IMR-90 (cell line): ENCODE data around the gene MRPL51. TPM values are rescaled to one million over a fixed set of nuclear protein-coding genes. Genes with fewer than 3 reads are reported as not detected.

Experiments used
- ATAC-seq: fragments of 200-7000 bp; cut with Tn5 transposase; 2 replicates; pipeline ENCODE4 v1.9.1; 2020; ENCODE audit warnings: low read depth, mild to moderate bottlenecking, moderate library complexity
- BruUV-seq: library from RNA; stranded (reverse); fragments of 400-500 nt; replicated peaks from 2 replicates; lab custom pipeline; 2021; lab: Mats Ljungman, UMichigan
- CTCF ChIA-PET: fragments of 300-600 bp; formaldehyde crosslinking; extraction: SDS; loops from one replicate; lab custom pipeline; 2021; ENCODE audit warnings: antibody characterized with exemption; lab: Yijun Ruan, JAX
- POLR2A ChIA-PET: fragments of 300-600 bp; sonication (Branson Sonifier 250); formaldehyde crosslinking; loops from one replicate; lab custom pipeline; 2022; ENCODE audit warnings: antibody characterized with exemption; ENCODE audit not compliant: unreplicated experiment; lab: Charles Lee
- DNase-seq: peaks from one replicate; pipeline ENCODE4 v3.0.0; 2013
- H2AFZ ChIP-seq: replicated peaks from 2 replicates; pipeline ENCODE3; 2013; ENCODE audit warnings: low read length, mild to moderate bottlenecking; ENCODE audit not compliant: poor library complexity
- H2AK5ac ChIP-seq: 2 replicates; pipeline ENCODE4 v1.6.1; 2013; ENCODE audit warnings: low read depth, low read length, inconsistent platforms
- H2AK9ac ChIP-seq: replicated peaks from 2 replicates; pipeline ENCODE3; 2013; ENCODE audit warnings: mild to moderate bottlenecking, low read depth, low read length, moderate library complexity; ENCODE audit not compliant: poor library complexity
- H2BK120ac ChIP-seq: 2 replicates; pipeline ENCODE4 v1.6.1; 2013; ENCODE audit warnings: low read depth, low read length, inconsistent platforms
- H2BK15ac ChIP-seq: 3 replicates; pipeline ENCODE4 v1.6.1; 2013; ENCODE audit warnings: low read depth, low read length, inconsistent platforms
- H2BK20ac ChIP-seq: 2 replicates; pipeline ENCODE4 v1.6.1; 2013; ENCODE audit warnings: low read depth, mild to moderate bottlenecking, inconsistent platforms, low read length, moderate library complexity
- H2BK5ac ChIP-seq: 2 replicates; pipeline ENCODE4 v1.6.1; 2013; ENCODE audit warnings: mild to moderate bottlenecking, low read depth, low read length, inconsistent platforms; ENCODE audit not compliant: poor library complexity, severe bottlenecking
- H3K14ac ChIP-seq: replicated peaks from 2 replicates; pipeline ENCODE4 v1.6.1; 2013; ENCODE audit warnings: low read depth, low read length, inconsistent platforms
- H3K18ac ChIP-seq: 2 replicates; pipeline ENCODE4 v1.6.1; 2013; ENCODE audit warnings: low read depth, low read length, control low read depth
- H3K23ac ChIP-seq: 2 replicates; pipeline ENCODE4 v1.6.1; 2013; ENCODE audit warnings: low read depth, low read length, inconsistent platforms
- H3K27ac ChIP-seq: 2 replicates; pipeline ENCODE4 v1.5.1; 2013; ENCODE audit warnings: mild to moderate bottlenecking, control low read depth, low read length; ENCODE audit not compliant: insufficient read depth
- H3K27me3 ChIP-seq: 2 replicates; pipeline ENCODE4 v1.6.1; 2013; ENCODE audit warnings: low read length; ENCODE audit not compliant: control insufficient read depth, insufficient read depth
- H3K36me3 ChIP-seq: 2 replicates; pipeline ENCODE4 v1.6.1; 2013; ENCODE audit warnings: low read length, mixed read lengths; ENCODE audit not compliant: control insufficient read depth, insufficient read depth
- H3K4ac ChIP-seq: 2 replicates; pipeline ENCODE4 v1.6.1; 2013; ENCODE audit warnings: low read depth, low read length, inconsistent platforms
- H3K4me1 ChIP-seq: 2 replicates; pipeline ENCODE4 v1.6.1; 2013; ENCODE audit warnings: low read length, mixed read lengths; ENCODE audit not compliant: control insufficient read depth, insufficient read depth
- H3K4me2 ChIP-seq: 2 replicates; pipeline ENCODE4 v1.6.1; 2013; ENCODE audit warnings: low read depth, mild to moderate bottlenecking, control low read depth, low read length, moderate library complexity
- H3K4me3 ChIP-seq: 2 replicates; pipeline ENCODE4 v1.5.1; 2013; ENCODE audit warnings: low read depth, mild to moderate bottlenecking, control low read depth, low read length, moderate library complexity; ENCODE audit not compliant: insufficient read depth
- H3K56ac ChIP-seq: 2 replicates; pipeline ENCODE4 v1.6.1; 2013; ENCODE audit warnings: low read length, inconsistent platforms; ENCODE audit not compliant: insufficient read depth; ENCODE audit errors: extremely low read depth
- H3K79me1 ChIP-seq, 2 experiments: 2 replicates each; pipeline ENCODE4 v1.6.1; 2013; ENCODE audit warnings: low read length in 2 of 2, inconsistent platforms in 1 of 2, low read depth in 1 of 2
- H3K9ac ChIP-seq: 2 replicates; pipeline ENCODE4 v1.6.1; 2013; ENCODE audit warnings: low read depth, low read length, control low read depth
- H3K9me1 ChIP-seq: 2 replicates; pipeline ENCODE4 v1.6.1; 2013; ENCODE audit warnings: low read length, inconsistent platforms; ENCODE audit not compliant: insufficient read depth
- H3K9me3 ChIP-seq: 2 replicates; pipeline ENCODE4 v1.6.1; 2013; ENCODE audit warnings: low read length; ENCODE audit not compliant: control insufficient read depth, insufficient read depth
- H4K20me1 ChIP-seq: 2 replicates; pipeline ENCODE4 v1.6.1; 2013; ENCODE audit warnings: low read length, inconsistent platforms; ENCODE audit not compliant: insufficient read depth
- H4K5ac ChIP-seq: 2 replicates; pipeline ENCODE4 v1.6.1; 2013; ENCODE audit warnings: mild to moderate bottlenecking, low read depth, low read length, control low read depth
- H4K8ac ChIP-seq, 2 experiments: 2 replicates each; pipeline ENCODE4 v1.6.1; 2013; ENCODE audit warnings: low read depth in 2 of 2, low read length in 2 of 2, control low read depth in 1 of 2, inconsistent platforms in 1 of 2
- H4K91ac ChIP-seq: 2 replicates; pipeline ENCODE4 v1.6.1; 2013; ENCODE audit warnings: low read depth, low read length, inconsistent platforms; ENCODE audit not compliant: insufficient read depth
- BHLHE40 ChIP-seq: fragments of 150-350 bp; IDR thresholded peaks from 2 replicates; pipeline ENCODE4 v1.6.1; 2016; ENCODE audit warnings: mild to moderate bottlenecking, low read depth, low read length
- CEBPB ChIP-seq: IDR thresholded peaks from 2 replicates; pipeline ENCODE4 v1.6.1; 2012; ENCODE audit warnings: low read depth, low read length, improper control_type of control experiment
- CHD1 ChIP-seq: IDR thresholded peaks from 2 replicates; pipeline ENCODE4 v1.6.1; 2012; ENCODE audit warnings: low read depth, low read length, improper control_type of control experiment
- FOS ChIP-seq: fragments of 150-350 bp; IDR thresholded peaks from 2 replicates; pipeline ENCODE4 v1.6.1; 2016; ENCODE audit warnings: low read depth, low read length
- MAFK ChIP-seq: IDR thresholded peaks from 2 replicates; pipeline ENCODE4 v1.6.1; 2012; ENCODE audit warnings: low read depth, low read length, improper control_type of control experiment
- MAZ ChIP-seq: IDR thresholded peaks from 2 replicates; pipeline ENCODE4 v1.6.1; 2012; ENCODE audit warnings: low read depth, mild to moderate bottlenecking, low read length, improper control_type of control experiment, moderate library complexity, borderline replicate concordance
- MXI1 ChIP-seq: IDR thresholded peaks from 2 replicates; pipeline ENCODE4 v1.6.1; 2012; ENCODE audit warnings: low read depth, mild to moderate bottlenecking, low read length, moderate library complexity, borderline replicate concordance
- NFE2L2 ChIP-seq: fragments of 150-350 bp; IDR thresholded peaks from 2 replicates; pipeline ENCODE4 v1.6.1; 2016; ENCODE audit warnings: low read depth, mild to moderate bottlenecking, low read length
- POLR2A ChIP-seq: IDR thresholded peaks from 2 replicates; pipeline ENCODE4 v1.6.1; 2012; ENCODE audit warnings: mild to moderate bottlenecking, low read depth, low read length
- RAD21 ChIP-seq: IDR thresholded peaks from 2 replicates; pipeline ENCODE4 v1.6.1; 2012; ENCODE audit warnings: low read length, improper control_type of control experiment
- RFX5 ChIP-seq: IDR thresholded peaks from 2 replicates; pipeline ENCODE4 v1.8.0; 2012; ENCODE audit warnings: low read depth, mild to moderate bottlenecking, low read length, moderate library complexity
- SMC3 ChIP-seq: fragments of 150-350 bp; IDR thresholded peaks from 2 replicates; pipeline ENCODE4 v1.6.1; 2016; ENCODE audit warnings: low read depth, mild to moderate bottlenecking, antibody characterized with exemption, low read length, moderate library complexity
- WGBS, 2 experiments: methylation state at CpG; one replicate each; pipeline versions ENCODE4 v1.1.5 to v1.1.7; 2013; ENCODE audit warnings: missing lambda C conversion rate in 2 of 2; ENCODE audit not compliant: insufficient read length in 1 of 2; ENCODE audit errors: extremely low coverage in 2 of 2; 5-methylcytosine and 5-hydroxymethylcytosine counted together
- dilution Hi-C: fragments of 300-500 bp; cut with HindIII; formaldehyde crosslinking; loops from one replicate; pipeline ENCODE4 v1.14.3; 2018; ENCODE audit warnings: low sequenced_read_pairs; ENCODE audit not compliant: unreplicated experiment
- in situ Hi-C: fragments of 300-500 bp; cut with MboI; formaldehyde crosslinking; loops from 3 replicates; pipeline ENCODE4 v1.14.3; 2019; ENCODE audit warnings: low sequenced_read_pairs, inconsistent platforms, mixed read lengths
- intact Hi-C: fragments of 100-400 bp; cut with micrococcal nuclease; formaldehyde crosslinking; loops from 2 replicates; pipeline ENCODE4 v1.10.0; 2022
- polyA plus RNA-seq, 3 experiments: library from polyadenylated mRNA; depleted of rRNA; stranded (reverse); fragments of >200 nt; gene quantifications; 2 replicates each; pipeline ENCODE4 v1.2.3, GENCODE V29; 2012; ENCODE audit warnings: low replicate concordance in 1 of 3
- total RNA-seq: library from RNA; depleted of rRNA; stranded (reverse); fragments of >200 nt; gene quantifications from 2 replicates; pipeline ENCODE4 v1.2.3, GENCODE V29; 2012
- TF ChIP-seq, protein P1 (sequence below): conservative IDR thresholded peaks from 2 replicates; pipeline ENCODE4 v1.5.1; 2012; ENCODE audit warnings: mild to moderate bottlenecking, low read depth, low read length, improper control_type of control experiment
- TF ChIP-seq, protein P2 (sequence below): fragments of 150-350 bp; IDR thresholded peaks from 2 replicates; pipeline ENCODE4 v1.6.1; 2017; ENCODE audit warnings: mild to moderate bottlenecking, antibody characterized with exemption, low read length, low read depth
- TF ChIP-seq, protein P3 (sequence below): fragments of 150-350 bp; IDR thresholded peaks from 2 replicates; pipeline ENCODE4 v1.6.1; 2016; ENCODE audit warnings: low read depth, mild to moderate bottlenecking, low read length, moderate library complexity, borderline replicate concordance

The MRPL51 gene
- total and polyA plus RNA-seq, 2 of the 4 experiments (the other 2 are of a cell fraction): 80.1 to 160 TPM

DNA sequence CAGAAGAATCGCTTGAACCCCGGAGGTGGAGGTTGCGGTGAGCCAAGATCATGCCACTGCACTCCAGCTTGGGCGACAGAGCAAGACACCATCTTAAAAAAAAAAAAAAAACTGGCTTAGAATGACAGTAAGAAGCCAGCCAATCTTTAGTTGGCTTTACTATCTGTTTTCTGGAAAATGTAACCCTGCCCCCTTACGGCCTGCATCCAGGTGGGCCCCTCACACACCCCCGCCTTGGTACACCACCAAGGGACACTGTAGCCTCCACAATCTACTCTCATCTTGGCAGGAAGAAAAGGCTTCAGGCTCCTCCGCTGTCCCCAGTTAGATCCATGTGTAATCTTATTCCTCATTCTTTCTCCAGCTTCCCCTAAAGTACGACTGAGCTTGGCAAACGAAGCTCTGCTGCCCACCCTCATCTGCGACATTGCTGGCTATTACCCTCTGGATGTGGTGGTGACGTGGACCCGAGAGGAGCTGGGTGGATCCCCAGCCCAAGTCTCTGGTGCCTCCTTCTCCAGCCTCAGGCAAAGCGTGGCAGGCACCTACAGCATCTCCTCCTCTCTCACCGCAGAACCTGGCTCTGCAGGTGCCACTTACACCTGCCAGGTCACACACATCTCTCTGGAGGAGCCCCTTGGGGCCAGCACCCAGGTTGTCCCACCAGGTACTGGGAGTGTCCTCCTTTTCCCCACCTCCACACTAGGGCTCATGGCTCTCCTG, 34.6 kb downstream of the MRPL51 start:
- Histone ChIP-seq H4K5ac (no peak overlapping the region), H3K9me1 (peaks cover 5% of the 10 kb centered on the region; the same call in 1 of the 2 replicates), H3K27ac (no peak overlapping the region), H3K27me3 (no peaks in the 10 kb centered on the region), H2BK120ac (no peak overlapping the region), H3K18ac (no peak overlapping the region), H3K23ac (no peak overlapping the region), H4K20me1 (no peaks in the 10 kb centered on the region), H3K9me3 (no peaks in the 10 kb centered on the region), H3K9ac (no peak overlapping the region), H3K4me2 (no peak overlapping the region), H2BK15ac (no peak overlapping the region), H3K56ac (no peak overlapping the region), H2BK20ac (no peak overlapping the region), H4K8ac (no peak overlapping the region), H3K4ac (no peak overlapping the region), H3K4me3 (no peak overlapping the region), H4K91ac (no peak overlapping the region), H2AFZ (no peak overlapping the region), H2BK5ac (no peak overlapping the region), H3K14ac (no peak overlapping the region), H2AK5ac (no peak overlapping the region), H3K79me1 (peaks cover 0 to under 1% of the 10 kb centered on the region in 2 experiments; a peak in 1 of 4 replicates), H3K36me3 (peaks cover 46% of the 10 kb centered on the region), H3K4me1 (no peaks in the 10 kb centered on the region), H2AK9ac (no peak overlapping the region)
- CTCF ChIA-PET: no interaction called here
- no TSS peak for BruUV-seq
- intact Hi-C loops (no loop called here), in situ Hi-C loops (loop anchor here (25.0 kb wide), 1 partner anchor 271 kb away; no protein-coding TSS in a partner anchor), dilution Hi-C loops (no loop called here)
- 96% methylated on average over 3 of the region's 14 CpGs; no CpG with 5 or more reads in 1 of the 2 experiments for WGBS, 2 experiments
- POLR2A ChIA-PET: interaction anchor here (1.0 kb wide), 1 partner anchor 76 kb away, joined by 3 read pairs; the partner anchor contains the start of gene GAPDH
- ATAC-seq: no peak
- no peak for DNase-seq
- TF ChIP-seq MAFK: no peak
- no peak for TF ChIP-seq MAZ
- TF ChIP-seq POLR2A: no peak
- no peak for TF ChIP-seq BHLHE40
- TF ChIP-seq RAD21: no peak
- TF ChIP-seq, protein P1, sequence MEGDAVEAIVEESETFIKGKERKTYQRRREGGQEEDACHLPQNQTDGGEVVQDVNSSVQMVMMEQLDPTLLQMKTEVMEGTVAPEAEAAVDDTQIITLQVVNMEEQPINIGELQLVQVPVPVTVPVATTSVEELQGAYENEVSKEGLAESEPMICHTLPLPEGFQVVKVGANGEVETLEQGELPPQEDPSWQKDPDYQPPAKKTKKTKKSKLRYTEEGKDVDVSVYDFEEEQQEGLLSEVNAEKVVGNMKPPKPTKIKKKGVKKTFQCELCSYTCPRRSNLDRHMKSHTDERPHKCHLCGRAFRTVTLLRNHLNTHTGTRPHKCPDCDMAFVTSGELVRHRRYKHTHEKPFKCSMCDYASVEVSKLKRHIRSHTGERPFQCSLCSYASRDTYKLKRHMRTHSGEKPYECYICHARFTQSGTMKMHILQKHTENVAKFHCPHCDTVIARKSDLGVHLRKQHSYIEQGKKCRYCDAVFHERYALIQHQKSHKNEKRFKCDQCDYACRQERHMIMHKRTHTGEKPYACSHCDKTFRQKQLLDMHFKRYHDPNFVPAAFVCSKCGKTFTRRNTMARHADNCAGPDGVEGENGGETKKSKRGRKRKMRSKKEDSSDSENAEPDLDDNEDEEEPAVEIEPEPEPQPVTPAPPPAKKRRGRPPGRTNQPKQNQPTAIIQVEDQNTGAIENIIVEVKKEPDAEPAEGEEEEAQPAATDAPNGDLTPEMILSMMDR: no peak
- no peak for TF ChIP-seq MXI1
- no peak for TF ChIP-seq RFX5
- no peak for TF ChIP-seq CHD1
- TF ChIP-seq, protein P2, sequence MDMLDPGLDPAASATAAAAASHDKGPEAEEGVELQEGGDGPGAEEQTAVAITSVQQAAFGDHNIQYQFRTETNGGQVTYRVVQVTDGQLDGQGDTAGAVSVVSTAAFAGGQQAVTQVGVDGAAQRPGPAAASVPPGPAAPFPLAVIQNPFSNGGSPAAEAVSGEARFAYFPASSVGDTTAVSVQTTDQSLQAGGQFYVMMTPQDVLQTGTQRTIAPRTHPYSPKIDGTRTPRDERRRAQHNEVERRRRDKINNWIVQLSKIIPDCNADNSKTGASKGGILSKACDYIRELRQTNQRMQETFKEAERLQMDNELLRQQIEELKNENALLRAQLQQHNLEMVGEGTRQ: no peak
- TF ChIP-seq CEBPB: no peak
- no peak for TF ChIP-seq NFE2L2
- no peak for TF ChIP-seq FOS
- TF ChIP-seq, protein P3, sequence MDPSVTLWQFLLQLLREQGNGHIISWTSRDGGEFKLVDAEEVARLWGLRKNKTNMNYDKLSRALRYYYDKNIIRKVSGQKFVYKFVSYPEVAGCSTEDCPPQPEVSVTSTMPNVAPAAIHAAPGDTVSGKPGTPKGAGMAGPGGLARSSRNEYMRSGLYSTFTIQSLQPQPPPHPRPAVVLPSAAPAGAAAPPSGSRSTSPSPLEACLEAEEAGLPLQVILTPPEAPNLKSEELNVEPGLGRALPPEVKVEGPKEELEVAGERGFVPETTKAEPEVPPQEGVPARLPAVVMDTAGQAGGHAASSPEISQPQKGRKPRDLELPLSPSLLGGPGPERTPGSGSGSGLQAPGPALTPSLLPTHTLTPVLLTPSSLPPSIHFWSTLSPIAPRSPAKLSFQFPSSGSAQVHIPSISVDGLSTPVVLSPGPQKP: no peak
- TF ChIP-seq SMC3: no peak
